Lung (tissue), 12 donors: ENCODE data around the gene ENPEP. TPM values are rescaled to one million over a fixed set of nuclear protein-coding genes. Genes with fewer than 3 reads are reported as not detected.

Experiments used
- ATAC-seq: fragments of 200-7000 bp; cut with Tn5 transposase; one replicate; pipeline ENCODE4 v1.9.1; 2020; ENCODE audit warnings: moderate number of reproducible peaks; ENCODE audit not compliant: insufficient read depth, low FRiP score
- DNase-seq, 3 donors: peaks; one replicate each; pipeline ENCODE4 v3.0.0-alpha.2; 2013 to 2017
- H3K27ac ChIP-seq, 2 donors: one replicate each; pipeline ENCODE4 v1.5.1; 2013; ENCODE audit warnings: mild to moderate bottlenecking in 2 of 2, moderate library complexity in 2 of 2, control low read depth in 1 of 2, inconsistent platforms in 1 of 2, low read depth in 1 of 2, low read length in 1 of 2
- H3K27me3 ChIP-seq, 3 donors: one replicate each; pipeline ENCODE4 v1.5.1; 2013; ENCODE audit warnings: low read length in 2 of 3; ENCODE audit not compliant: control insufficient read depth in 3 of 3, insufficient read depth in 3 of 3
- H3K36me3 ChIP-seq, 4 donors: one replicate each; pipeline ENCODE4 v1.5.1; 2013; ENCODE audit warnings: low read length in 4 of 4, mild to moderate bottlenecking in 1 of 4, moderate library complexity in 1 of 4; ENCODE audit not compliant: control insufficient read depth in 4 of 4, insufficient read depth in 4 of 4
- H3K4me1 ChIP-seq, 5 donors: one replicate each; pipeline ENCODE4 v1.5.1; 2013; ENCODE audit warnings: low read length in 5 of 5, mild to moderate bottlenecking in 2 of 5, moderate library complexity in 1 of 5; ENCODE audit not compliant: control insufficient read depth in 5 of 5, insufficient read depth in 5 of 5
- H3K4me3 ChIP-seq: one replicate; pipeline ENCODE4 v1.5.1; 2013; ENCODE audit warnings: mild to moderate bottlenecking, control low read depth, moderate library complexity
- H3K9ac ChIP-seq, 2 donors: one replicate each; pipeline ENCODE4 v1.5.1; 2013; ENCODE audit warnings: low read length in 2 of 2, control low read depth in 1 of 2; ENCODE audit not compliant: insufficient read depth in 1 of 2
- H3K9me3 ChIP-seq, 4 donors: one replicate each; pipeline ENCODE4 v1.5.1; 2013; ENCODE audit warnings: low read length in 3 of 4, mild to moderate bottlenecking in 1 of 4, moderate library complexity in 1 of 4; ENCODE audit not compliant: control insufficient read depth in 4 of 4, insufficient read depth in 3 of 4
- CTCF ChIP-seq: IDR thresholded peaks from 2 replicates; pipeline ENCODE4 v1.5.1; 2012; ENCODE audit warnings: mild to moderate bottlenecking; ENCODE audit errors: control extremely low read depth, extremely low read depth
- WGBS, 2 donors: extraction: QIAGEN DNeasy Blood & Tissue Kit; methylation state at CpG; one replicate each; pipeline ENCODE4 v1.1.7; 2013; 5-methylcytosine and 5-hydroxymethylcytosine counted together
- polyA plus RNA-seq, 2 donors: library from polyadenylated mRNA; stranded (reverse); fragments of 200-250 nt; gene quantifications; one replicate each; pipeline ENCODE4 v1.2.1, GENCODE V29; 2013
- total RNA-seq, 2 donors: library from RNA; depleted of rRNA in 1 of 2; stranded (reverse); fragments of >200 nt in 1 of 2; gene quantifications; one replicate each; pipeline ENCODE4 v1.2.1, GENCODE V29; 2014 to 2021
- donor health status: control.
- donor health status: control.
- donor health status: Bipolar disorder and iron deficiency.
- donor health status: healthy.
- donor health status: DM: yes; HTN: yes; CAD: no.

ENPEP gene
- total and polyA plus RNA-seq, 4 donors = 1.0 to 26.3 (median 3.6) TPM

GRCh38 chr4:110516106-110516922, 40.4 kb downstream of the ENPEP start:
- peak overlapping the region; percentile 31 for H3K4me3 ChIP-seq
- 9 to 13% methylated on average over 8 of the region's 8 CpGs for WGBS, 2 donors
- H3K36me3 ChIP-seq = peaks cover 0 to 9% (median 0%) of the 10 kb centered on the region in 4 donors
- DNase-seq = peak; percentile 50 to 67 (median 58)
- no peaks in the 10 kb centered on the region for H3K9me3 ChIP-seq
- peak; percentile 97 for ATAC-seq
- peak; percentile 40 for TF ChIP-seq CTCF
- no peaks in the 10 kb centered on the region for H3K27me3 ChIP-seq
- H3K9ac ChIP-seq = no peak overlapping the region
- no peaks in the 10 kb centered on the region for H3K4me1 ChIP-seq
- peak overlapping the region in 1 of 2 donors; percentile 59 for H3K27ac ChIP-seq

- Histone ChIP-seq H3K9me3 (no peaks in the 10 kb centered on the region), H3K9ac (no peak overlapping the region), H3K4me3 (no peak overlapping the region), H3K4me1 (no peaks in the 10 kb centered on the region), H3K36me3 (peaks cover 0 to 9% (median 0%) of the 10 kb centered on the region in 4 donors), H3K27me3 (no peaks in the 10 kb centered on the region), H3K27ac (no peak overlapping the region)
- peak in 1 of 3 donors; percentile 34 for DNase-seq
- 89% methylated on average over 2 of the region's 2 CpGs for WGBS, 2 donors
- TF ChIP-seq CTCF = peak; percentile 60
- no peak for ATAC-seq
These were observed 43.0 kb downstream of the ENPEP start for GRCh38 chr4:110518889-110519490.

- Histone ChIP-seq H3K27me3 (no peaks in the 10 kb centered on the region), H3K4me1 (no peaks in the 10 kb centered on the region), H3K9me3 (no peaks in the 10 kb centered on the region), H3K36me3 (peaks cover 0 to 9% (median 0%) of the 10 kb centered on the region in 4 donors), H3K4me3 (no peak overlapping the region), H3K27ac (no peak overlapping the region), H3K9ac (no peak overlapping the region)
- WGBS, 2 donors = 88 to 92% methylated on average over 2 of the region's 2 CpGs
- ATAC-seq (no peak), DNase-seq (no peak)
- no peak for TF ChIP-seq CTCF
These were observed 44.9 kb downstream of the ENPEP start for GRCh38 chr4:110520886-110521285.
